Astrocyte (in vitro differentiated cells and primary cell): ENCODE data around the gene SMTN.

Experiments used
- EZH2 ChIP-seq: IDR thresholded peaks from 2 replicates; pipeline ENCODE4 v1.6.1; 2012; ENCODE audit warnings: mild to moderate bottlenecking, low read length, inconsistent platforms; ENCODE audit not compliant: insufficient read depth
- TF ChIP-seq, protein P1 (sequence below): IDR thresholded peaks from 2 replicates; pipeline ENCODE4 v1.5.1; 2011; ENCODE audit warnings: low read depth, mild to moderate bottlenecking, inconsistent platforms, low read length, moderate library complexity; ENCODE audit not compliant: insufficient read depth

DNA sequence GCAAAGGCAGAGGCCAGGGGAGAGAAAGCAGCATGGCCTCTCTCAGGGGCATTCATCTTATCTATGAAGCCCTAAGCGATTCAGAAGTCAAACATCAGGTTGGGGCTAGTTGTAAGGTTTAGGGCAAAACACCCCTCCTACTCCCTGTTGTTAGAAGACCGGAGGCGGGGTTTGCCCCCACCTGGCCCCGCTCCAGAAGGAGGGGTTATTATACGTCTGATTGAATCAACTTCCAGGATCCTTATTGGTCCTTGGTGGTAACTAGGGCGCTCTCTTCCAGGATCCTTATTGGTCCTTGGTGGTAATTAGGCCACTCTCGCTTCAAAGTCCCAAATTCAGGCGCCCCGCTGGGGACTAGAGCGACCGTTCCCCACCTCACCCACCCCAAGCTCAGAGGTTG is 12.1 kb upstream of the SMTN start:
- TF ChIP-seq, protein P1, sequence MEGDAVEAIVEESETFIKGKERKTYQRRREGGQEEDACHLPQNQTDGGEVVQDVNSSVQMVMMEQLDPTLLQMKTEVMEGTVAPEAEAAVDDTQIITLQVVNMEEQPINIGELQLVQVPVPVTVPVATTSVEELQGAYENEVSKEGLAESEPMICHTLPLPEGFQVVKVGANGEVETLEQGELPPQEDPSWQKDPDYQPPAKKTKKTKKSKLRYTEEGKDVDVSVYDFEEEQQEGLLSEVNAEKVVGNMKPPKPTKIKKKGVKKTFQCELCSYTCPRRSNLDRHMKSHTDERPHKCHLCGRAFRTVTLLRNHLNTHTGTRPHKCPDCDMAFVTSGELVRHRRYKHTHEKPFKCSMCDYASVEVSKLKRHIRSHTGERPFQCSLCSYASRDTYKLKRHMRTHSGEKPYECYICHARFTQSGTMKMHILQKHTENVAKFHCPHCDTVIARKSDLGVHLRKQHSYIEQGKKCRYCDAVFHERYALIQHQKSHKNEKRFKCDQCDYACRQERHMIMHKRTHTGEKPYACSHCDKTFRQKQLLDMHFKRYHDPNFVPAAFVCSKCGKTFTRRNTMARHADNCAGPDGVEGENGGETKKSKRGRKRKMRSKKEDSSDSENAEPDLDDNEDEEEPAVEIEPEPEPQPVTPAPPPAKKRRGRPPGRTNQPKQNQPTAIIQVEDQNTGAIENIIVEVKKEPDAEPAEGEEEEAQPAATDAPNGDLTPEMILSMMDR = no peak
- TF ChIP-seq EZH2 = no peak
